Ishikawa (cell line): ENCODE data around the gene ZNF143.

Experiments used
- MAX ChIP-seq: IDR thresholded peaks from 2 replicates; pipeline ENCODE4 v1.6.1; 2012
- TAF1 ChIP-seq: IDR thresholded peaks from 2 replicates; pipeline ENCODE4 v1.6.1; 2012; ENCODE audit warnings: low read depth, mild to moderate bottlenecking
- TEAD4 ChIP-seq: IDR thresholded peaks from 2 replicates; pipeline ENCODE4 v1.6.1; 2012

ZNF143 gene

GRCh38 chr11:9577556-9577955 lies 116.7 kb downstream of the ZNF143 start:
- no peak for TF ChIP-seq TAF1
- no peak for TF ChIP-seq MAX
- no peak for TF ChIP-seq TEAD4
